NB4 (cell line): Measurements from ENCODE around the gene RFTN1.

Experiments
- POLR2A ChIP-seq: IDR thresholded peaks from 2 replicates; pipeline ENCODE4 v1.6.1; 2011; ENCODE audit warnings: mild to moderate bottlenecking; ENCODE audit not compliant: insufficient read length; ENCODE audit errors: extremely low read depth
- TF ChIP-seq, protein P1 (sequence below): IDR thresholded peaks from one replicate; pipeline ENCODE4 v1.5.1; 2012; ENCODE audit warnings: low read depth, low read length

DNA sequence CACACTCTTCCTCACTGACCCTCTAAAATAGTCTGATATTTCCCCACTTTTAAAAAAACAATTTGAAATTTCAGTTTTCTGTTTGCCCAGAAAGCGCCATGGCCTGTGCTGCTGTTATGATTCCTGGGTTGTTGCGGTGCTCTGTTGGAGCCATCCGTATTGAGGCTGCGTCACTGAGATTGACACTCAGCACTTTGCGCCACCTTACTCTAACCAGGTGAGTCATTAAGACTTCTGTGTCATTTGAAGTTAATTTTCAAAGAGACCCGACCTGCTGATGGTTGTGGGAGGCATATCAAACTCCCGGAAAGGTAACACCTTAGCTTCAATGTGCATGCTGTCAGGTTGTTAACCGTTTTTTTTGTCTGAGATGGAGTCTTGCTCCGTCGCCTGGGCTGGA lies 242.6 kb downstream of the RFTN1 start:
- TF ChIP-seq, protein P1, sequence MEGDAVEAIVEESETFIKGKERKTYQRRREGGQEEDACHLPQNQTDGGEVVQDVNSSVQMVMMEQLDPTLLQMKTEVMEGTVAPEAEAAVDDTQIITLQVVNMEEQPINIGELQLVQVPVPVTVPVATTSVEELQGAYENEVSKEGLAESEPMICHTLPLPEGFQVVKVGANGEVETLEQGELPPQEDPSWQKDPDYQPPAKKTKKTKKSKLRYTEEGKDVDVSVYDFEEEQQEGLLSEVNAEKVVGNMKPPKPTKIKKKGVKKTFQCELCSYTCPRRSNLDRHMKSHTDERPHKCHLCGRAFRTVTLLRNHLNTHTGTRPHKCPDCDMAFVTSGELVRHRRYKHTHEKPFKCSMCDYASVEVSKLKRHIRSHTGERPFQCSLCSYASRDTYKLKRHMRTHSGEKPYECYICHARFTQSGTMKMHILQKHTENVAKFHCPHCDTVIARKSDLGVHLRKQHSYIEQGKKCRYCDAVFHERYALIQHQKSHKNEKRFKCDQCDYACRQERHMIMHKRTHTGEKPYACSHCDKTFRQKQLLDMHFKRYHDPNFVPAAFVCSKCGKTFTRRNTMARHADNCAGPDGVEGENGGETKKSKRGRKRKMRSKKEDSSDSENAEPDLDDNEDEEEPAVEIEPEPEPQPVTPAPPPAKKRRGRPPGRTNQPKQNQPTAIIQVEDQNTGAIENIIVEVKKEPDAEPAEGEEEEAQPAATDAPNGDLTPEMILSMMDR = no peak
- TF ChIP-seq POLR2A = no peak
